HG03025 (cell line): Measurements from ENCODE around the gene CHMP2B.
"Not testable (repeated sequence)": the region's sequence is repeated elsewhere in the genome, so short reads cannot be mapped to it uniquely, and the experiment has no call there.

Experiments used
- ATAC-seq: cut with Tn5 transposase; IDR thresholded peaks from one replicate; pipeline ENCODE4 v1.9.1; 2021; ENCODE audit warnings: mild to moderate bottlenecking, moderate library complexity; ENCODE audit not compliant: unreplicated experiment, low FRiP score

Gene CHMP2B

DNA sequence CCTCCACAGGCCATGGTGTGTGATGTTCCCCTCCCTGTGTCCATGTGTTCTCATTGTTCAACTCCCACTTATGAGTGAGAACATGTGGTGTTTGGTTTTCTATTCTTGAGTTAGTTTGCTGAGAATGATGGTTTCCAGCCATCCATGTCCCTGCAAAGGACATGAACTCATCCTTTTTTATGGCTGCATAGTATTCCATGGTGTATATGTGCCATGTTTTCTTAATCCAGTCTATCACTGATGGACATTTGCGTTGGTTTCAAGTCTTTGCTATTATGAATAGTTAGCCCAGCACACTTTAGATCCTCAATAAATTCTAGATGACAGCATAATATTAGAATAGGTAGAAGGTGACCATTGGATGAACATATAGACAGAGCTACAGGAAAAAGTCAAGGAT, 77.9 kb downstream of the CHMP2B start:
- not testable (repeated sequence) for ATAC-seq
